NCI-H187 (cell line): ENCODE data around the gene LRCOL1.

Experiments used
- DNase-seq, 2 experiments: peaks; one replicate each; lab custom pipeline; 2025; lab: John Stamatoyannopoulos, UW

Gene LRCOL1

GRCh38 chr12:132581348-132582057, 28.9 kb downstream of the LRCOL1 start:
- DNase-seq = no peak

- DNase-seq = no peak
Measured at GRCh38 chr12:132580701-132581292, 29.6 kb downstream of the LRCOL1 start.

- no peak for DNase-seq
Measured at GRCh38 chr12:132579744-132580143, 30.6 kb downstream of the LRCOL1 start.

- DNase-seq = no peak
Measured at GRCh38 chr12:132578826-132579225, 31.6 kb downstream of the LRCOL1 start.

GRCh38 chr12:132578118-132578517, 32.3 kb downstream of the LRCOL1 start:
- DNase-seq = no peak

GRCh38 chr12:132577191-132577920, 33.0 kb downstream of the LRCOL1 start:
- DNase-seq = no peak

GRCh38 chr12:132576701-132577100, 33.7 kb downstream of the LRCOL1 start:
- no peak for DNase-seq

GRCh38 chr12:132575661-132576060, 34.7 kb downstream of the LRCOL1 start:
- no peak for DNase-seq

- no peak for DNase-seq
Measured at GRCh38 chr12:132574271-132574996, 35.9 kb downstream of the LRCOL1 start.

- no peak for DNase-seq
Measured at GRCh38 chr12:132572801-132573760, 37.3 kb downstream of the LRCOL1 start.

- no peak for DNase-seq
Measured at GRCh38 chr12:132572106-132572505, 38.3 kb downstream of the LRCOL1 start.

- DNase-seq = no peak
Measured at GRCh38 chr12:132571598-132571997, 38.8 kb downstream of the LRCOL1 start.

GRCh38 chr12:132571051-132571450, 39.3 kb downstream of the LRCOL1 start:
- DNase-seq = no peak

- DNase-seq = no peak
Measured at GRCh38 chr12:132570635-132571034, 39.7 kb downstream of the LRCOL1 start.

GRCh38 chr12:132569856-132570480, 40.4 kb downstream of the LRCOL1 start:
- no peak for DNase-seq

- DNase-seq = no peak
Measured at GRCh38 chr12:132568826-132569480, 41.4 kb downstream of the LRCOL1 start.

- no peak for DNase-seq
Measured at GRCh38 chr12:132568301-132568700, 42.1 kb downstream of the LRCOL1 start.

- no peak for DNase-seq
Measured at GRCh38 chr12:132566516-132567131, 43.8 kb downstream of the LRCOL1 start.

GRCh38 chr12:132565365-132565764, 45.0 kb downstream of the LRCOL1 start:
- DNase-seq = no peak

- DNase-seq = no peak
Measured at GRCh38 chr12:132563911-132564310, 46.5 kb downstream of the LRCOL1 start.
